Neutrophil (primary cell): ENCODE data around the gene PCDH12.

ENCODE experiments used
- H3K27ac ChIP-seq: fragments of 200-600 bp; sonication (generic); 2 replicates; pipeline ENCODE4 v1.5.1; 2016; ENCODE audit warnings: mild to moderate bottlenecking, moderate library complexity
- H3K27me3 ChIP-seq: fragments of 200-600 bp; sonication (generic); 2 replicates; pipeline ENCODE4 v1.6.0; 2016; ENCODE audit warnings: mild to moderate bottlenecking
- H3K36me3 ChIP-seq: fragments of 200-600 bp; sonication (generic); 2 replicates; pipeline ENCODE4 v1.5.1; 2017
- H3K4me1 ChIP-seq, 2 experiments: fragments of 200-600 bp in 1 of 2; sonication (generic) in 1 of 2; 1 replicate in 1 of 2; 2 replicates in 1 of 2; pipeline versions ENCODE4 v1.5.1 to v1.6.1; 2013 to 2016; ENCODE audit warnings: low read depth in 1 of 2, low read length in 1 of 2, mild to moderate bottlenecking in 1 of 2, moderate library complexity in 1 of 2; ENCODE audit not compliant: control insufficient read depth in 1 of 2, insufficient read depth in 1 of 2
- H3K4me3 ChIP-seq, 2 experiments: fragments of 200-600 bp in 1 of 2; sonication (generic) in 1 of 2; 1 replicate in 1 of 2; 2 replicates in 1 of 2; pipeline ENCODE4 v1.5.1; 2013 to 2016; ENCODE audit warnings: low read depth in 1 of 2, low read length in 1 of 2, mild to moderate bottlenecking in 1 of 2, moderate library complexity in 1 of 2
- H3K9me3 ChIP-seq: fragments of 200-600 bp; sonication (generic); 2 replicates; pipeline ENCODE4 v1.5.1; 2016
- TF ChIP-seq, protein P1 (sequence below): fragments of 200-600 bp; sonication (generic); IDR thresholded peaks from 2 replicates; pipeline ENCODE4 v1.5.1; 2016; ENCODE audit warnings: antibody characterized with exemption

The PCDH12 gene

DNA sequence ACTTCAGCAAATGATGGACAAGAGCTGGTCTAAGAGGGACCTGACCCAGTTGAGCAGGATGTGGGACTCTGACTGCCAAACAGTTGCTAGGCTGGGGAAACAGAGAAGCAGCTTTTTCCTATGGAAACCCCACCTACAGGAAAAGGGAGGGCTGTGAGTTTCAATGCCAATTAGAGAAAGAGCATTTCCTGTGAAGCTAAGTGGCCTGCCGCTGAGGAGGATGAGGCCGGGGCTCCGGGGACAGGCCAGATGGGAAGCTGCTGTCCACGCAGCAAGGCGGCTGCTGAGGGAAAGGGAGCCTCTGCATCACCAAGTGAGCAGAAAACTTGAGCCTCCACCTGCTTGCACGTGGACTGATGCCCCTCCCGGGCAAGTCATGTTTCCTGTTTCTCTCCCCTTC, at the start of gene PCDH12:
Gene PCDH12 (minus strand): TSS at position 90 of the 400 bp plus-strand sequence. CDS start 351 bp downstream, outside the sequence.
- Histone ChIP-seq H3K27me3 (no peaks in the 10 kb centered on the region), H3K36me3 (no peaks in the 10 kb centered on the region), H3K4me1 (peaks cover 44 to 51% of the 10 kb centered on the region in 2 experiments), H3K27ac (peak within 1 kb of the TSS; percentile 23), H3K4me3 (no peak within 1 kb of the TSS), H3K9me3 (no peaks in the 10 kb centered on the region)
- TF ChIP-seq, protein P1, sequence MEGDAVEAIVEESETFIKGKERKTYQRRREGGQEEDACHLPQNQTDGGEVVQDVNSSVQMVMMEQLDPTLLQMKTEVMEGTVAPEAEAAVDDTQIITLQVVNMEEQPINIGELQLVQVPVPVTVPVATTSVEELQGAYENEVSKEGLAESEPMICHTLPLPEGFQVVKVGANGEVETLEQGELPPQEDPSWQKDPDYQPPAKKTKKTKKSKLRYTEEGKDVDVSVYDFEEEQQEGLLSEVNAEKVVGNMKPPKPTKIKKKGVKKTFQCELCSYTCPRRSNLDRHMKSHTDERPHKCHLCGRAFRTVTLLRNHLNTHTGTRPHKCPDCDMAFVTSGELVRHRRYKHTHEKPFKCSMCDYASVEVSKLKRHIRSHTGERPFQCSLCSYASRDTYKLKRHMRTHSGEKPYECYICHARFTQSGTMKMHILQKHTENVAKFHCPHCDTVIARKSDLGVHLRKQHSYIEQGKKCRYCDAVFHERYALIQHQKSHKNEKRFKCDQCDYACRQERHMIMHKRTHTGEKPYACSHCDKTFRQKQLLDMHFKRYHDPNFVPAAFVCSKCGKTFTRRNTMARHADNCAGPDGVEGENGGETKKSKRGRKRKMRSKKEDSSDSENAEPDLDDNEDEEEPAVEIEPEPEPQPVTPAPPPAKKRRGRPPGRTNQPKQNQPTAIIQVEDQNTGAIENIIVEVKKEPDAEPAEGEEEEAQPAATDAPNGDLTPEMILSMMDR = no peak

DNA sequence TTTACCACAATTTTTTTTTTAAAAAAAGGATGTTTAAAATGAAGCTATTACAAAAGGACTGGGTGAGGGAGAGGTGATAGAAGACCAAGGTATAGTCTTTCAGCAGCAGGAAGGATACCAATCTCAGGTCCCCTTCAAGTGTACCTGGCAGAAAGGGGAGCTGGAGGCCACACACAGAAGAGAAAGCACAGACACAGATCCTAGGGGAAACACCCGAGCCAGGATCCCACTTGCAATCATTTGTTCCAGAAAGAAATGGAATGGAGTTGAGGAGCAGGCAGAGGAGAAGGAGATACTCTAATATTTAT, 49.2 kb upstream of the PCDH12 start:
- no peaks in the 10 kb centered on the region for H3K27me3 ChIP-seq
- TF ChIP-seq, protein P1 = no peak
- no peaks in the 10 kb centered on the region for H3K9me3 ChIP-seq
- H3K27ac ChIP-seq = peak overlapping the region; percentile 8
- peaks cover 38% of the 10 kb centered on the region for H3K36me3 ChIP-seq
- H3K4me1 ChIP-seq = peaks cover 7 to 9% of the 10 kb centered on the region in 2 experiments
- no peak overlapping the region for H3K4me3 ChIP-seq

DNA sequence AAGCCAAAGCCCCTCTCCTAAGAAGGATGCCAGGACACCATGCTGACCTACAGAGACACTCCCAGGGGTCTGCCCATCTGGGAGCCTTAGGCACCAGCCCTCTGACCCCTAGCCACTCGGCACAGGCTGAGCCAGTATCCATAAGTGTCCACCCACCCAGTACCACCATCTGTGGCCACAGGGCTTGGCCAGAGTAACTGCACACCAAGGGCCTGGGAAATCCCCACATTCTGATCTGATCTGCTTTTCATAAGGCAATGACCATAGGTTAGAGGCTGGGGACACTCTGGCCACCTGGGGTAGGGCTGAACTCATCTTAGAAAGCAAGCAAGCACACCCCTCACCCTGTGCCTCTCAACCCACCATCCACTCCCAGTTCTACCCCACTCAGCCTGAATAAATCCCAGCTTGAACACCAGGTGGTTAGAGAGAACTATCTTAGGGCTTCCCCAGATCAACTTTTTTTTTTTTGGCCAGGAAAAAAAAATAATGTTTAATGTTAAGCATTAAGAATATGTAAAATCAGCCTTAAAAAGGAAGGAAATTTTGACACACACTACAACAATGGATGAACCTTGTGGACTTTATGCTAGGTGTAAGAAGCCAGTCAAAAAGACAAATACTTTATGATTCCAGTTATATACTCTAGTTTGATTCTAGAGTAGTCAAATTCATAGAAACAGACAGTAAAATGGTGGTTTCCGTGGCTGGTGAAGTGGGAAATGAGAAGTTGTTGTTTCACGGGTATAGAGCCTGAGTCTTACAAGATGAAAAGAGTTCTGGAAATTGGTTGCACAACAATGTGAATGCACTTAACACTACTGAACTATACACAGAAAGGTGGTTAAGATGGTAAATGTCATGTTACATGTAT, 48.6 kb upstream of the PCDH12 start:
- TF ChIP-seq, protein P1 = no peak
- Histone ChIP-seq H3K27ac (peak overlapping the region; percentile 8), H3K4me1 (peaks cover 4 to 7% of the 10 kb centered on the region in 2 experiments), H3K9me3 (no peaks in the 10 kb centered on the region), H3K27me3 (no peaks in the 10 kb centered on the region), H3K4me3 (no peak overlapping the region), H3K36me3 (peaks cover 44% of the 10 kb centered on the region)

DNA sequence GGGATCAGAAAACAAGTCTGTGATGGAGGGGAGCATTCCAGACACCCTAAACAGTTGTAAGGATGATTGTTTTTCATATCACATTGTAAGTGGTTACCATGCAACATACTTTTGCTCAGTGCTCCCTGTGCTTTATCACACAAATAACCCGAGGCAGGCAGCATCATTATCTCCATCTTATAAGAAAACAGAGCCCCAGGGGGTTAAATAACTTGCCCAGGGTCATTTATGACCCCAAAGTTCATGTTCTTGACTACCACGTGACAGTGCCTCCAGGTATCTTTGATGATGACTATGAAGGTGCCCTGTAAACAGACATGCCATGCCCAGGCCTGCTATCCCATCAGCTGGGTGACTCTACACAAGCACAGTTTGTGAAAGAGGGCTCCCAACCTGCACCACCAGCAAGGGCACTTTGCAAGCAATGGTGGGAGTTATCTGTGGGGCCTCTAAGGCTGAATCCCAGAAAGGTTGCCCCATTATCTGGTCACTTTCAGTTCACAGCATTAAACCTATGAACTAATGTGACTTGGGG, 45.3 kb upstream of the PCDH12 start:
- Histone ChIP-seq H3K4me3 (no peak overlapping the region), H3K27me3 (no peaks in the 10 kb centered on the region), H3K27ac (no peak overlapping the region), H3K4me1 (peaks cover 4 to 7% of the 10 kb centered on the region in 2 experiments), H3K36me3 (peaks cover 54% of the 10 kb centered on the region), H3K9me3 (no peaks in the 10 kb centered on the region)
- TF ChIP-seq, protein P1 = no peak

DNA sequence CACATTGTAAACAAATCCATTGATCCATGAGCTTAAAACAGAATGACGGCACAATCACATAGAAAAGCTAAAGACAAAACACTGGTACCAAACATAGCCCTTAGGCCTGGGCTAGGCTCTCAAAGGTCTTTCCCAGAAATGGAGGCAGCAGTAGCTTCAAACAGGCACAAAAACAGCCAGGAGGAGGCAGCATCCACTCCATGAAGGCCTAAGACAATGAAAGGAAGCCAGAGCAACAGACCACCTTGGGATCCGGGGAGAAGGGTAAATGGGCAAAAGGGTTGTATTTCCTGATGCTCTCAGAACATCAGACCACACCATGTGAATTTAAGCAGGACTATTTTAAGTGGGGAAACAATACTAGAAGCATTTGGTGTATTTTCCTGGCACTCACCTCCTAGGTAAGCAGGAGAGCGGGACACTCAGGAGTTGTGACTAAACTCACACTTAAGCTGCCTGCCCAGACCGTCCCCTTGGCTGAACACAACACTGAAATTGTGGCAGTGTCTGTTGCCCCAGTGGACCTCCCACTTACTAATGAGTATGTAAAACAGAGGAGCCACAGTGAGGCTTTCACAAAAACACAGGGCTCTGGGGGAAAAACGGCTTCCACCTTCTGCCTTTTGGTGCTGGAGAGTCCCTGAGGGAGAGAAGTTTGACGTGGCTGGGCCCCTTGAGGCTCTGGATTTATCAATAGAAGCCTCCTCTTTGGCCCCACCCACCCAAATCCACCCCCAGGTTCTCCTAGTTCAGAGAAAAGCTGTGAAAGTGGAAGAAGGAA, 42.9 kb upstream of the PCDH12 start:
- no peak overlapping the region for H3K27ac ChIP-seq
- H3K4me3 ChIP-seq = no peak overlapping the region
- no peaks in the 10 kb centered on the region for H3K4me1 ChIP-seq
- peaks cover 48% of the 10 kb centered on the region for H3K36me3 ChIP-seq
- H3K27me3 ChIP-seq = no peaks in the 10 kb centered on the region
- TF ChIP-seq, protein P1 = no peak
- no peaks in the 10 kb centered on the region for H3K9me3 ChIP-seq
